Measurements from ENCODE around the gene CBFA2T2. TPM values are rescaled to one million over a fixed set of nuclear protein-coding genes. Genes with fewer than 3 reads are reported as not detected.
A peak's percentile ranks its signal among the peaks of the same experiment; 100 is the strongest.

The CBFA2T2 gene
- total and polyA plus RNA-seq, 2 donors (not counting 1 experiment from before 2014, with no cell fraction given) = 26.9 to 30.0 TPM

GRCh38 chr20:33681288-33681687 is 191.4 kb downstream of the CBFA2T2 start:
- ATAC-seq (ENCODE audit: low read depth) (no peak), DNase-seq (no peak)
- Histone ChIP-seq H3K4me1 (ENCODE audit: control insufficient read depth in 2 of 2, insufficient read depth in 2 of 2, low read length in 2 of 2) (peaks cover 34 to 39% of the 10 kb centered on the region in 2 donors), H3K9ac (ENCODE audit: low read length) (no peak overlapping the region), H3K4me2 (replicated peaks; ENCODE audit: low read depth, low read length, poor library complexity, severe bottlenecking) (no peak overlapping the region), H3K79me2 (ENCODE audit: control insufficient read depth, insufficient read depth, low read length) (no peaks in the 10 kb centered on the region), H3K4me3 (ENCODE audit: control extremely low read depth in 1 of 5, extremely low read depth in 1 of 5, insufficient read depth in 1 of 5, low read depth in 2 of 5, low read length in 4 of 5) (no peak overlapping the region), H4K20me1 (ENCODE audit: control insufficient read depth, insufficient read depth, low read length, poor library complexity, severe bottlenecking) (no peaks in the 10 kb centered on the region), H3K27ac (ENCODE audit: low read length in 2 of 2) (no peak overlapping the region), H3K27me3 (replicated peaks in 1 of 4; ENCODE audit: control extremely low read depth in 1 of 4, control insufficient read depth in 3 of 4, insufficient read depth in 4 of 4, low read length in 3 of 4) (no peaks in the 10 kb centered on the region), H3K9me3 (ENCODE audit: control extremely low read depth in 1 of 3, control insufficient read depth in 2 of 3, insufficient read depth in 1 of 3, low read length in 2 of 3) (no peaks in the 10 kb centered on the region), H2AFZ (ENCODE audit: insufficient read depth, low read depth, low read length, poor library complexity, severe bottlenecking) (no peak overlapping the region), H3K36me3 (replicated peaks in 1 of 2; ENCODE audit: control extremely low read depth in 1 of 2, control insufficient read depth in 1 of 2, extremely low read depth in 1 of 2, insufficient read depth in 2 of 2, low read length in 1 of 2) (no peaks in the 10 kb centered on the region)
- TF ChIP-seq CTCF (IDR thresholded peaks at IDR 0.05) (no peak), EZH2 (IDR thresholded peaks at IDR 0.05; ENCODE audit: borderline replicate concordance, insufficient read depth, low read depth, low read length, poor library complexity, severe bottlenecking) (no peak)
- 91% methylated on average over 5 of the region's 5 CpGs for WGBS (ENCODE audit: insufficient coverage)
- H3K4me1 Mint-ChIP-seq = peaks cover 43% of the 10 kb centered on the region
- H3K4me3 Mint-ChIP-seq = no peak overlapping the region
- peak overlapping the region; percentile 3 for H3K27ac Mint-ChIP-seq
- intact Hi-C loops (cut with micrococcal nuclease) = no loop called here
- ChIA-PET CTCF (interaction anchor here (1.8 kb wide), 1 partner anchor 14 kb away, joined by 9 read pairs; the partner anchor contains the start of gene ACTL10), POLR2A (no interaction called here)
- H3K27me3 Mint-ChIP-seq = no peaks in the 10 kb centered on the region
- no peaks in the 10 kb centered on the region for H3K9me3 Mint-ChIP-seq (ENCODE audit: insufficient read depth)

- Histone ChIP-seq H3K4me3 (ENCODE audit: control extremely low read depth in 1 of 5, extremely low read depth in 1 of 5, insufficient read depth in 1 of 5, low read depth in 2 of 5, low read length in 4 of 5) (no peak overlapping the region), H3K27ac (ENCODE audit: low read length in 2 of 2) (no peak overlapping the region), H4K20me1 (ENCODE audit: control insufficient read depth, insufficient read depth, low read length, poor library complexity, severe bottlenecking) (no peaks in the 10 kb centered on the region), H3K36me3 (replicated peaks in 1 of 2; ENCODE audit: control extremely low read depth in 1 of 2, control insufficient read depth in 1 of 2, extremely low read depth in 1 of 2, insufficient read depth in 2 of 2, low read length in 1 of 2) (no peaks in the 10 kb centered on the region), H3K4me1 (ENCODE audit: control insufficient read depth in 2 of 2, insufficient read depth in 2 of 2, low read length in 2 of 2) (peaks cover 36 to 42% of the 10 kb centered on the region in 2 donors), H3K4me2 (replicated peaks; ENCODE audit: low read depth, low read length, poor library complexity, severe bottlenecking) (no peak overlapping the region), H3K9ac (ENCODE audit: low read length) (no peak overlapping the region), H3K9me3 (ENCODE audit: control extremely low read depth in 1 of 3, control insufficient read depth in 2 of 3, insufficient read depth in 1 of 3, low read length in 2 of 3) (no peaks in the 10 kb centered on the region), H3K79me2 (ENCODE audit: control insufficient read depth, insufficient read depth, low read length) (no peaks in the 10 kb centered on the region), H3K27me3 (replicated peaks in 1 of 4; ENCODE audit: control extremely low read depth in 1 of 4, control insufficient read depth in 3 of 4, insufficient read depth in 4 of 4, low read length in 3 of 4) (no peaks in the 10 kb centered on the region), H2AFZ (ENCODE audit: insufficient read depth, low read depth, low read length, poor library complexity, severe bottlenecking) (no peak overlapping the region)
- TF ChIP-seq CTCF (IDR thresholded peaks at IDR 0.05) (no peak), EZH2 (IDR thresholded peaks at IDR 0.05; ENCODE audit: borderline replicate concordance, insufficient read depth, low read depth, low read length, poor library complexity, severe bottlenecking) (no peak)
- H3K4me3 Mint-ChIP-seq = no peak overlapping the region
- ATAC-seq (ENCODE audit: low read depth) (no peak), DNase-seq (no peak)
- no peaks in the 10 kb centered on the region for H3K27me3 Mint-ChIP-seq
- no peaks in the 10 kb centered on the region for H3K9me3 Mint-ChIP-seq (ENCODE audit: insufficient read depth)
- H3K27ac Mint-ChIP-seq = peak overlapping the region; percentile 2
- peaks cover 47% of the 10 kb centered on the region for H3K4me1 Mint-ChIP-seq
- WGBS (ENCODE audit: insufficient coverage) = 94% methylated on average over 9 of the region's 9 CpGs
- CTCF ChIA-PET = interaction anchor here (1.8 kb wide), 1 partner anchor 14 kb away, joined by 9 read pairs; the partner anchor contains the start of gene ACTL10
- intact Hi-C loops (cut with micrococcal nuclease) = no loop called here
- POLR2A ChIA-PET = no interaction called here
Observed at GRCh38 chr20:33681728-33682353, 191.9 kb downstream of the CBFA2T2 start.

Measured in B cell (primary cell).